Tibial nerve (tissue), 4 donors: ENCODE measurements around the gene ZNF587B.
"Not testable (repeated sequence)": the region's sequence is repeated elsewhere in the genome, so short reads cannot be mapped to it uniquely, and the experiment has no call there.

Experiments
- CTCF ChIP-seq, 5 experiments: fragments of 200-600 bp in 3 of 5; fragments of 450-650 bp in 2 of 5; sonication (generic) in 3 of 5; IDR thresholded peaks; one replicate each; pipeline ENCODE4 v1.5.1; 2016 to 2019; ENCODE audit warnings: antibody characterized with exemption in 5 of 5, mild to moderate bottlenecking in 3 of 5, moderate library complexity in 2 of 5
- EP300 ChIP-seq, 2 donors: sonication (generic); formaldehyde crosslinking; IDR thresholded peaks; one replicate each; pipeline ENCODE4 v1.6.1; 2017; ENCODE audit warnings: antibody characterized with exemption in 2 of 2, mild to moderate bottlenecking in 1 of 2
- POLR2A ChIP-seq, 2 donors: fragments of 450-650 bp; IDR thresholded peaks; one replicate each; pipeline ENCODE4 v1.6.1; 2017; ENCODE audit warnings: antibody characterized with exemption in 2 of 2, mild to moderate bottlenecking in 2 of 2, moderate library complexity in 2 of 2

- not testable (repeated sequence) for TF ChIP-seq EP300, CTCF, POLR2A (IDR thresholded peaks at IDR 0.05)
These were observed 6.9 kb downstream of the ZNF587B start for GRCh38 chr19:57836991-57837390.
